ENCODE results near the gene PACSIN2.
"Not testable (repeated sequence)": the region's sequence is repeated elsewhere in the genome, so short reads cannot be mapped to it uniquely, and the experiment has no call there.

PACSIN2 gene

GRCh38 chr22:43009444-43009843 lies 5.5 kb downstream of the PACSIN2 start:
- no peak for DNase-seq

- DNase-seq: no peak
Measured at GRCh38 chr22:43008921-43009320, 6.0 kb downstream of the PACSIN2 start.

- DNase-seq: no peak
Measured at GRCh38 chr22:43008509-43008908, 6.4 kb downstream of the PACSIN2 start.

- no peak for DNase-seq
Measured at GRCh38 chr22:43007519-43008102, 7.3 kb downstream of the PACSIN2 start.

GRCh38 chr22:43006753-43007152 lies 8.2 kb downstream of the PACSIN2 start:
- DNase-seq: no peak

- DNase-seq: no peak
Measured at GRCh38 chr22:43006016-43006505, 8.9 kb downstream of the PACSIN2 start.

GRCh38 chr22:43005106-43005505 lies 9.8 kb downstream of the PACSIN2 start:
- DNase-seq: no peak

GRCh38 chr22:43004362-43005035 lies 10.4 kb downstream of the PACSIN2 start:
- no peak for DNase-seq

- DNase-seq: no peak
Measured at GRCh38 chr22:43002202-43002586, 12.8 kb downstream of the PACSIN2 start.

GRCh38 chr22:43001271-43002201 lies 13.4 kb downstream of the PACSIN2 start:
- DNase-seq: no peak

GRCh38 chr22:43000441-43001175 lies 14.3 kb downstream of the PACSIN2 start:
- no peak for DNase-seq

GRCh38 chr22:42997582-42998090 lies 17.3 kb downstream of the PACSIN2 start:
- DNase-seq: no peak

- no peak for DNase-seq
Measured at GRCh38 chr22:42996646-42997365, 18.1 kb downstream of the PACSIN2 start.

GRCh38 chr22:42995654-42996053 lies 19.3 kb downstream of the PACSIN2 start:
- DNase-seq: not testable (repeated sequence)

GRCh38 chr22:42994917-42995562 lies 19.9 kb downstream of the PACSIN2 start:
- DNase-seq: no peak

GRCh38 chr22:42994276-42994916 lies 20.6 kb downstream of the PACSIN2 start:
- DNase-seq: no peak

- no peak for DNase-seq
Measured at GRCh38 chr22:42993651-42994275, 21.2 kb downstream of the PACSIN2 start.

- DNase-seq: no peak
Measured at GRCh38 chr22:42992886-42993479, 22.0 kb downstream of the PACSIN2 start.

- DNase-seq: no peak
Measured at GRCh38 chr22:42992092-42992491, 22.9 kb downstream of the PACSIN2 start.

Data from T-helper 9 cell (primary cell).